Mononuclear cell (primary cell): Measurements from ENCODE around the gene SMCP. TPM values are rescaled to one million over a fixed set of nuclear protein-coding genes. Genes with fewer than 3 reads are reported as not detected.

Experiments
- H3K27me3 ChIP-seq: 2 replicates; pipeline ENCODE4 v1.6.0; 2011; ENCODE audit warnings: low read length, control low read depth; ENCODE audit not compliant: insufficient read depth
- H3K4me1 ChIP-seq: 2 replicates; pipeline ENCODE4 v1.5.1; 2011; ENCODE audit warnings: mild to moderate bottlenecking, low read length, control low read depth; ENCODE audit not compliant: insufficient read depth
- H3K4me3 ChIP-seq: 2 replicates; pipeline ENCODE4 v1.5.1; 2011; ENCODE audit warnings: mild to moderate bottlenecking, low read length, moderate library complexity
- H3K9me3 ChIP-seq: 2 replicates; pipeline ENCODE4 v1.5.1; 2011; ENCODE audit warnings: low read depth, mild to moderate bottlenecking, control low read depth, low read length
- total RNA-seq: library from RNA; depleted of rRNA; stranded (reverse); fragments of >200 nt; gene quantifications from one replicate; pipeline ENCODE4 v1.2.3, GENCODE V29; 2012

The SMCP gene
- total RNA-seq, 1 donor, result not detected

- H3K4me1 ChIP-seq, result no peaks in the 10 kb centered on the region
- no peaks in the 10 kb centered on the region for H3K27me3 ChIP-seq
- no peak overlapping the region for H3K4me3 ChIP-seq
These were observed 1.6 kb downstream of the SMCP start for GRCh38 chr1:152879559-152880198.

GRCh38 chr1:152880316-152880715, 2.2 kb downstream of the SMCP start:
- H3K4me1 ChIP-seq, result no peaks in the 10 kb centered on the region
- no peaks in the 10 kb centered on the region for H3K27me3 ChIP-seq
- H3K9me3 ChIP-seq, result no peaks in the 10 kb centered on the region
- H3K4me3 ChIP-seq, result no peak overlapping the region

More at GRCh38 chr1:152879559-152880198, 1.6 kb downstream of the SMCP start:
- H3K9me3 ChIP-seq, result no peaks in the 10 kb centered on the region

GRCh38 chr1:152880907-152881306, 2.8 kb downstream of the SMCP start:
- no peaks in the 10 kb centered on the region for H3K27me3 ChIP-seq
- no peaks in the 10 kb centered on the region for H3K9me3 ChIP-seq
- no peak overlapping the region for H3K4me3 ChIP-seq
- no peaks in the 10 kb centered on the region for H3K4me1 ChIP-seq

- Histone ChIP-seq H3K4me1 (no peaks in the 10 kb centered on the region), H3K4me3 (no peak overlapping the region), H3K27me3 (no peaks in the 10 kb centered on the region), H3K9me3 (no peaks in the 10 kb centered on the region)
These were observed 6.0 kb downstream of the SMCP start for GRCh38 chr1:152884085-152884484.

- Histone ChIP-seq H3K27me3 (no peaks in the 10 kb centered on the region), H3K4me1 (no peaks in the 10 kb centered on the region), H3K9me3 (no peaks in the 10 kb centered on the region), H3K4me3 (no peak overlapping the region)
These were observed 6.4 kb downstream of the SMCP start for GRCh38 chr1:152884506-152884905.

- Histone ChIP-seq H3K27me3 (no peaks in the 10 kb centered on the region), H3K4me1 (no peaks in the 10 kb centered on the region), H3K9me3 (no peaks in the 10 kb centered on the region), H3K4me3 (no peak overlapping the region)
These were observed 7.0 kb downstream of the SMCP start for GRCh38 chr1:152884966-152885624.

- Histone ChIP-seq H3K4me1 (no peaks in the 10 kb centered on the region), H3K4me3 (no peak overlapping the region), H3K27me3 (peaks cover 2% of the 10 kb centered on the region), H3K9me3 (no peaks in the 10 kb centered on the region)
These were observed 8.0 kb downstream of the SMCP start for GRCh38 chr1:152886085-152886484.

GRCh38 chr1:152886758-152887409, 8.8 kb downstream of the SMCP start:
- Histone ChIP-seq H3K4me1 (no peaks in the 10 kb centered on the region), H3K9me3 (no peaks in the 10 kb centered on the region), H3K4me3 (no peak overlapping the region), H3K27me3 (peaks cover 3% of the 10 kb centered on the region)

- H3K9me3 ChIP-seq, result no peaks in the 10 kb centered on the region
- peaks cover 3% of the 10 kb centered on the region for H3K27me3 ChIP-seq
- H3K4me1 ChIP-seq, result no peaks in the 10 kb centered on the region
- no peak overlapping the region for H3K4me3 ChIP-seq
These were observed 10.0 kb downstream of the SMCP start for GRCh38 chr1:152888126-152888525.

- Histone ChIP-seq H3K27me3 (peaks cover 13% of the 10 kb centered on the region), H3K4me1 (no peaks in the 10 kb centered on the region), H3K9me3 (no peaks in the 10 kb centered on the region), H3K4me3 (no peak overlapping the region)
These were observed 20.9 kb downstream of the SMCP start for GRCh38 chr1:152899027-152899426.

- H3K9me3 ChIP-seq, result no peaks in the 10 kb centered on the region
- no peak overlapping the region for H3K4me3 ChIP-seq
- H3K4me1 ChIP-seq, result no peaks in the 10 kb centered on the region
- H3K27me3 ChIP-seq, result peaks cover 9% of the 10 kb centered on the region
These were observed 21.8 kb downstream of the SMCP start for GRCh38 chr1:152899883-152900282.

GRCh38 chr1:152901631-152902030, 23.5 kb downstream of the SMCP start:
- Histone ChIP-seq H3K27me3 (no peaks in the 10 kb centered on the region), H3K4me1 (no peaks in the 10 kb centered on the region), H3K4me3 (no peak overlapping the region), H3K9me3 (no peaks in the 10 kb centered on the region)

- no peaks in the 10 kb centered on the region for H3K27me3 ChIP-seq
- H3K9me3 ChIP-seq, result no peaks in the 10 kb centered on the region
- no peak overlapping the region for H3K4me3 ChIP-seq
- H3K4me1 ChIP-seq, result no peaks in the 10 kb centered on the region
These were observed 24.5 kb downstream of the SMCP start for GRCh38 chr1:152902636-152903035.

- no peaks in the 10 kb centered on the region for H3K27me3 ChIP-seq
- no peak overlapping the region for H3K4me3 ChIP-seq
- no peaks in the 10 kb centered on the region for H3K9me3 ChIP-seq
- no peaks in the 10 kb centered on the region for H3K4me1 ChIP-seq
These were observed 26.7 kb downstream of the SMCP start for GRCh38 chr1:152904688-152905440.

GRCh38 chr1:152906023-152906565, 28.0 kb downstream of the SMCP start:
- Histone ChIP-seq H3K4me1 (no peaks in the 10 kb centered on the region), H3K9me3 (no peaks in the 10 kb centered on the region), H3K4me3 (no peak overlapping the region), H3K27me3 (no peaks in the 10 kb centered on the region)
